ENCODE measurements around the gene SRP14.
"Not testable (repeated sequence)": the region's sequence is repeated elsewhere in the genome, so short reads cannot be mapped to it uniquely, and the experiment has no call there.

SRP14 gene

DNA sequence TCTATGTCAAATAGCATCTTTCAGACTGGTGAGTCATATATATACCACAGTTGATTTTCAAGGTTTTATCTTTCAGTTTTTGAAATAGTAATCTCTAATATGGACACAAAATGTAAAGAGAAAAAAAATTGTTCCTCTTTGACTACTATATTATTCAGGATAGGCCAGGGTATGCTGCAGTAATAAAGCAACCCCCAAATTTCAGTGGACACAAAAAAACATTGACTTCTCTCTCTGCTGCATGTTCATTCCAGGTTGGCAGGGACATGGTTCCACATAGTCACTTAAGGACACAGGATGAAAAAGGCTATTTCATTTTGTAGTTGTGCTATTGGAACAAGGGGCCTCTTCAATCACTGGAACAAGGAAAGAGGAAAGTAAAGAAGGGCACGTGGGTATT, 41.1 kb upstream of the SRP14 start:
- Histone ChIP-seq H2AFZ (ENCODE audit: low read depth) (no peak overlapping the region), H3K27ac (no peak overlapping the region), H3K9ac (no peak overlapping the region), H3K4me1 (ENCODE audit: low read depth, poor library complexity, severe bottlenecking) (peaks cover 16% of the 10 kb centered on the region), H3K4me2 (no peak overlapping the region), H3K36me3 (ENCODE audit: insufficient read depth) (no peaks in the 10 kb centered on the region), H3K27me3 (ENCODE audit: insufficient read depth, low read depth) (no peaks in the 10 kb centered on the region), H3K79me2 (ENCODE audit: insufficient read depth, low read depth) (no peaks in the 10 kb centered on the region), H3K4me3 (IDR thresholded peaks at IDR 0.05; ENCODE audit: insufficient read depth, low read depth, low read length) (no peak overlapping the region), H4K20me1 (ENCODE audit: insufficient read depth) (no peaks in the 10 kb centered on the region)
- TF ChIP-seq, protein P1, sequence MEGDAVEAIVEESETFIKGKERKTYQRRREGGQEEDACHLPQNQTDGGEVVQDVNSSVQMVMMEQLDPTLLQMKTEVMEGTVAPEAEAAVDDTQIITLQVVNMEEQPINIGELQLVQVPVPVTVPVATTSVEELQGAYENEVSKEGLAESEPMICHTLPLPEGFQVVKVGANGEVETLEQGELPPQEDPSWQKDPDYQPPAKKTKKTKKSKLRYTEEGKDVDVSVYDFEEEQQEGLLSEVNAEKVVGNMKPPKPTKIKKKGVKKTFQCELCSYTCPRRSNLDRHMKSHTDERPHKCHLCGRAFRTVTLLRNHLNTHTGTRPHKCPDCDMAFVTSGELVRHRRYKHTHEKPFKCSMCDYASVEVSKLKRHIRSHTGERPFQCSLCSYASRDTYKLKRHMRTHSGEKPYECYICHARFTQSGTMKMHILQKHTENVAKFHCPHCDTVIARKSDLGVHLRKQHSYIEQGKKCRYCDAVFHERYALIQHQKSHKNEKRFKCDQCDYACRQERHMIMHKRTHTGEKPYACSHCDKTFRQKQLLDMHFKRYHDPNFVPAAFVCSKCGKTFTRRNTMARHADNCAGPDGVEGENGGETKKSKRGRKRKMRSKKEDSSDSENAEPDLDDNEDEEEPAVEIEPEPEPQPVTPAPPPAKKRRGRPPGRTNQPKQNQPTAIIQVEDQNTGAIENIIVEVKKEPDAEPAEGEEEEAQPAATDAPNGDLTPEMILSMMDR (conservative IDR thresholded peaks at IDR 0.05; ENCODE audit: low read depth, low read length), result no peak

DNA sequence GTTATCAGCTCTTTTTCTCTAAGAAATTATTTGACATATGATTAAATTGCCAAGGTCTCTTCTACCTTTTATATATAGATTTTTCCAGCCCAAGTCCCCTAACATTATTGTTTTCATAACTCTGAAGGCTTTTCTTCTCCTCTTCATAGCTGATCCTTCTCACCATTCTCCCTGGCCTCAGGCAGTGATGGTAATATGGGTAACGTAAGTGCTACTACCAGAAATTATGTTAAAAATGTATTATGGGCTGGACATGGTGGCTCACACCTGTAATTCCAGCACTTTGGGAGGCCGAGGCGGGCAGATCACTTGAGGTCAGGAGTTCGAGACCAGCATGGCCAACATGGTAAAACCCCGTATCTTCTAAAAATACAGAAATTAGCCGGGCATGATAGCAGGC, 40.5 kb upstream of the SRP14 start:
- TF ChIP-seq, protein P1 (conservative IDR thresholded peaks at IDR 0.05; ENCODE audit: low read depth, low read length), result no peak
- Histone ChIP-seq H3K4me2 (no peak overlapping the region), H3K4me1 (ENCODE audit: low read depth, poor library complexity, severe bottlenecking) (peaks cover 16% of the 10 kb centered on the region)

DNA sequence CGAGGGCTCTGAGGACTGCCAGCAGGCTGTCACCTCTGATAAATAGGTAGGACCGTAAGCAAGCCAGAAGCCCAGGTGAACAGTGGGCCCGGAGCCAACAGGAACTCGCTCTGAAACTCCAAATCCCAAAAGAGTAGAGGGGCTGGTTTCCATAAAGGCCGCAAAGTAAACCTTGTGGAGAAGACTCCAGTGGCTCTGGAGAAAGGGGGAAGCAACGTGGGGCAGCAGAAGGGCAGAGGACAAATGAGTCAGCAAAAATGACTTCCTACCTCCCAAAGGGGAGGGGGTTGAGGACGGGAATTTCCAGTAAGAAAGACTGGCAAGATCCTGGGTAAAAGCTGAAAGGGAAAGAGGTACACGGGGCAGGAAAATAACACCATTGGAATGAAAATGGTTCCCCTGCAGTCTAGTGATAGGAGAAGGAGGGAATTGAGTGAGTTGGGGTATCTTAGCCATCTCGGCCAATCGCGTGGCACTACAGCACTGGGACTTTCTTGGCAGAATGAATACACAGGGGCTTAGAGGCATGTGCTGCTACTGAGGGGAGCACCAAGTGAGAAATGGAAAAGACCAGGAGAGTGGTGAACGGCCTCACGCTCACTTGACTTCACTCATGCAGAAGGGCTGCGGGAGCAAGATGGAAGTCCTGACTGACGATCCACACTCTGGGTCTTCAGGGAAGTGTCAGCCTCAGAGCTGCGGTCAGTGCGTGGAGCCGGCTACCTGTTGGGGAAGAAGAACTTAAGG, 36.5 kb upstream of the SRP14 start:
- Histone ChIP-seq H3K27ac (no peak overlapping the region), H3K79me2 (ENCODE audit: insufficient read depth, low read depth) (no peaks in the 10 kb centered on the region)

More for the DNA sequence above, 40.5 kb upstream of the SRP14 start:
- H3K4me3 ChIP-seq (IDR thresholded peaks at IDR 0.05; ENCODE audit: insufficient read depth, low read depth, low read length), result no peak overlapping the region
- H3K36me3 ChIP-seq (ENCODE audit: insufficient read depth), result no peaks in the 10 kb centered on the region
- H2AFZ ChIP-seq (ENCODE audit: low read depth), result no peak overlapping the region
- no peaks in the 10 kb centered on the region for H4K20me1 ChIP-seq (ENCODE audit: insufficient read depth)
- H3K79me2 ChIP-seq (ENCODE audit: insufficient read depth, low read depth), result no peaks in the 10 kb centered on the region
- no peak overlapping the region for H3K27ac ChIP-seq
- no peaks in the 10 kb centered on the region for H3K27me3 ChIP-seq (ENCODE audit: insufficient read depth, low read depth)
- H3K9ac ChIP-seq, result no peak overlapping the region

DNA sequence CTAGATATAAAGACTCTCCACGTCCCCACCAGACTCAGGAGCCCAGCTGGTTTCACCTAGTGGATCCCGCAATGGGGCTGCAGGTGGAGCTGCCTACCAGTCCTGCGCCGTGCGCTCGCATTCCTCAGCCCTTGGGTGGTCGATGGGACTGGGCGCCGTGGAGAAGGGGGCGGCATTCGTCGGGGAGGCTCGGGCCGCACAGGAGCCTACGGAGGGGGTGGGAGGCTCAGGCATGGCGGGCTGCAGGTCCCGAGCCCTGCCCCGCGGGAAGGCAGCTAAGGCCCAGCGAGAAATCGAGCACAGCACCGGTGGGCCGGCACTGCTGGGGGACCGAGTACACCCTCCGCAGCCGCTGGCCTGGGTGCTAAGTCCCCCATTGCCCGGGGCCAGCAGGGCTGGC, 35.7 kb upstream of the SRP14 start:
- not testable (repeated sequence) for H3K27me3 ChIP-seq (ENCODE audit: insufficient read depth, low read depth); H3K4me3 ChIP-seq (IDR thresholded peaks at IDR 0.05; ENCODE audit: insufficient read depth, low read depth, low read length); H3K27ac ChIP-seq

More for the DNA sequence above, 36.5 kb upstream of the SRP14 start:
- Histone ChIP-seq H3K4me2 (no peak overlapping the region), H2AFZ (ENCODE audit: low read depth) (no peak overlapping the region), H3K4me3 (IDR thresholded peaks at IDR 0.05; ENCODE audit: insufficient read depth, low read depth, low read length) (no peak overlapping the region), H3K36me3 (ENCODE audit: insufficient read depth) (no peaks in the 10 kb centered on the region), H3K27me3 (ENCODE audit: insufficient read depth, low read depth) (no peaks in the 10 kb centered on the region), H3K4me1 (ENCODE audit: low read depth, poor library complexity, severe bottlenecking) (peaks cover 6% of the 10 kb centered on the region), H4K20me1 (ENCODE audit: insufficient read depth) (no peaks in the 10 kb centered on the region), H3K9ac (no peak overlapping the region)
- TF ChIP-seq, protein P1 (conservative IDR thresholded peaks at IDR 0.05; ENCODE audit: low read depth, low read length), result no peak

DNA sequence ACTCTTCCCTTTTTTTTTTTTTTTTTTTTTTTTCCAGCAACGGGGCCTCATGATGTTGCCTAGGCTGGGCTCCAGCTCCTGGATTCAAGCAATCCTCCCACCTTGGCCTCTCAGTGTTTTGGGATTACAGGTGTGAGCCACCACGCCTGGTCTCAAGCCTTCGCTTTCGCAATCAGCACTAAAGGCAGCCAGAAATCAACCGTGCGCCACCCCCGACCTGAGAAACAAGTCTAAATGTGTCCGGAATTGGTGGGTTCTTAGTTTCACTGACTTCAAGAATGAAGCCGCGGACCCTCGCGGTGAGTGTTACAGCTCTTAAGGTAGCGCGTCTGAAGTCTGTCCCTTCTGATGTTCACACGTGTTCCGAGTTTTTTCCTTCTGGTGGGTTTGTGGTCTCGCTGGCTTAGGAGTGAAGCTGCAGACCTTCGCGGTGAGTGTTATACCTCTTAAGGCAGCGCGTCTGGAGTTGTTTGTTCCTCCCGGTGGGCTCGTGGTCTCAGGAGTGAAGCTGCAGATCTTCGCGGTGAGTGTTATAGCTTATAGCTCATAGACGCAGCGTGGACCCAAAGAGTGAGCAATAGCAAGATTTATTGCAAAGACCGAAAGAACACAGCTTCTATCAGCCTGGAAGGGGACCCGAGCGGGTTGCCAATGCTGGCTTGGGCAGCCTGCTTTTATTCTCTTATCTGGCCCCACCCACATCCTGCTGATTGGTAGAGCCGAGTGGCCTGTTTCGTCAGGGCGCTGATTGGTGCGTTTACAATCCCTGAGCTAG, 34.9 kb upstream of the SRP14 start:
- not testable (repeated sequence) for H2AFZ ChIP-seq (ENCODE audit: low read depth); H3K27me3 ChIP-seq (ENCODE audit: insufficient read depth, low read depth); H3K4me2 ChIP-seq; H3K4me3 ChIP-seq (IDR thresholded peaks at IDR 0.05; ENCODE audit: insufficient read depth, low read depth, low read length); H3K9ac ChIP-seq; H4K20me1 ChIP-seq (ENCODE audit: insufficient read depth); H3K27ac ChIP-seq; H3K36me3 ChIP-seq (ENCODE audit: insufficient read depth); H3K79me2 ChIP-seq (ENCODE audit: insufficient read depth, low read depth)
- peaks cover 21% of the 10 kb centered on the region for H3K4me1 ChIP-seq (ENCODE audit: low read depth, poor library complexity, severe bottlenecking)

More for the DNA sequence above, 35.7 kb upstream of the SRP14 start:
- not testable (repeated sequence) for H2AFZ ChIP-seq (ENCODE audit: low read depth); H3K36me3 ChIP-seq (ENCODE audit: insufficient read depth); H3K9ac ChIP-seq; H3K4me2 ChIP-seq; H4K20me1 ChIP-seq (ENCODE audit: insufficient read depth); H3K79me2 ChIP-seq (ENCODE audit: insufficient read depth, low read depth)
- peaks cover 15% of the 10 kb centered on the region for H3K4me1 ChIP-seq (ENCODE audit: low read depth, poor library complexity, severe bottlenecking)
